ENCODE measurements around the gene ASGR2.

The ASGR2 gene

DNA sequence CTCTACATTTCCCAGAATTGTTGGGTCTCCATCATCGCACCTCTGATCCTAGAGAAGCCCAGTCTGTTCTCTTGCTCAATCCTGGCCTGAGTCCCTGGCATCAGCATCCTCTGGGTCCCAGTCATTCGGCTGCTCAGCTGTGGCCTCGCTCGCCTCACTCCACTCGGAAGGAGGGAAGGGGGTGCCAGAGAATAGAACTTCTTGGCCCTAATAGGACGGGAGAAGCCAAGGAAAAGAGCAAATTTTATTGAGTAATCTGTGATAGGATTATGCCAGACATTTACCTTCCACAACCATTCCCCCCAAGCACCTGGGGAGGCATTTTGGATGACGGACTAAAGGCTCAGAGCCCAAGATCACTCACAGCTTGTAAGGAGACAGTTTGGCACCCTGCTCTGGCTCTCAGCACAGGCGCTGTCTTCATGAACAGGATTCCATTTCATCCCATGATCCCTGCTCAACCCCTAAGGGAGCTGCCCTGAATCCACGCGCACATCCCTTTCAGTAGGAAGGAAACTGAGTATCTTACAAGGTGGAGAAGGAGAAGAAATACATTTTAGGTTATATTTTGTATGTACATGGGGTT lies 34.1 kb downstream of the ASGR2 start:
- DNase-seq (ENCODE audit: low read depth) = no peak
- H3K4me3 ChIP-seq (replicated peaks; ENCODE audit: low read depth, low read length) = no peak overlapping the region
- TF ChIP-seq, protein P1, sequence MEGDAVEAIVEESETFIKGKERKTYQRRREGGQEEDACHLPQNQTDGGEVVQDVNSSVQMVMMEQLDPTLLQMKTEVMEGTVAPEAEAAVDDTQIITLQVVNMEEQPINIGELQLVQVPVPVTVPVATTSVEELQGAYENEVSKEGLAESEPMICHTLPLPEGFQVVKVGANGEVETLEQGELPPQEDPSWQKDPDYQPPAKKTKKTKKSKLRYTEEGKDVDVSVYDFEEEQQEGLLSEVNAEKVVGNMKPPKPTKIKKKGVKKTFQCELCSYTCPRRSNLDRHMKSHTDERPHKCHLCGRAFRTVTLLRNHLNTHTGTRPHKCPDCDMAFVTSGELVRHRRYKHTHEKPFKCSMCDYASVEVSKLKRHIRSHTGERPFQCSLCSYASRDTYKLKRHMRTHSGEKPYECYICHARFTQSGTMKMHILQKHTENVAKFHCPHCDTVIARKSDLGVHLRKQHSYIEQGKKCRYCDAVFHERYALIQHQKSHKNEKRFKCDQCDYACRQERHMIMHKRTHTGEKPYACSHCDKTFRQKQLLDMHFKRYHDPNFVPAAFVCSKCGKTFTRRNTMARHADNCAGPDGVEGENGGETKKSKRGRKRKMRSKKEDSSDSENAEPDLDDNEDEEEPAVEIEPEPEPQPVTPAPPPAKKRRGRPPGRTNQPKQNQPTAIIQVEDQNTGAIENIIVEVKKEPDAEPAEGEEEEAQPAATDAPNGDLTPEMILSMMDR (IDR thresholded peaks at IDR 0.05; ENCODE audit: low read length, missing control alignments) = no peak

DNA sequence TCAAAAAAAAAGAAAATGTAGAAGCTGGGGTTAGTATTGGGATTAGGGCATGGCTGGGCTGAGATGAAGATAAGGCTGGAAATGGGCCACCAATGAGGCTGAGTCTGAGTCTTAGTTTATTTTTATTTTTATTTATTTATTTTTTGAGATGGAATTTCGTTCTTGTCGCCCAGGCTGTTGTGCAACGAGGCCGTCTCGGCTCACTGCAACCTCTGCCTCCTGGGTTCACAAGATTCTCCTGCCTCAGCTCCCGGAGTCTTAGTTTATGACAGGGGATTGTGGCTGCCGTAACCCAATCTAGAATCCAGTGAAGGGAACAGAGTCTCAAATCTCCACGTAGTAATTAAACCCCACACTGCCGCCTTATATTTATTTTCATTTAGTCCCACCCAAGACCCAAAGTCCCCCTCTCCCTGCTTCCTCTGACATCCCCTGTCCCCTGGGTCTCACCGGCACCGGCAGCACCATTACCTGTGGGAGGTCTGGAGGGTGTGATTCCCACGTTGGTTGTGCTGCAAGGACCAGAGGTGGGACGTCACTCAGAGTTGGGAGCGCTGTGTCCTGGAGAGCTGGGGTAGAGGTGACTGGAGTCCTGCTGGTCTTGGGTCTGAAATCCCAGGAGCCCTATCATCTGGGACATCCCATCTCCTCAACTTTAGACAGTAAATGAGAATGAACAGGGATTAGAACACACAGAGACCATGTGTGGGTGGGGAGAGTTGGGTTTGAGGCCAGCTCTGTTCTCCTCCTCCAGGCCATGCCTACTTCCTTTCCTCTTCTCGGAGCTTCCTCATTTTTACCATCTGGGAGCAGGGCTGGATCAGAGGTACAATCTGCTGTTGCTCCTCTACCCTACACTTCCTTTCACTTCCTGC lies 34.8 kb downstream of the ASGR2 start, which contains the start of gene CLEC10A:
CLEC10A (minus strand) TSS at position 671 of the 875 bp plus-strand sequence. CDS start 1,439 bp downstream, outside the sequence.
- TF ChIP-seq, protein P1 (IDR thresholded peaks at IDR 0.05; ENCODE audit: low read length, missing control alignments) = no peak
- H3K4me3 ChIP-seq (replicated peaks; ENCODE audit: low read depth, low read length) = no peak within 1 kb of the TSS
- DNase-seq (ENCODE audit: low read depth) = no peak

DNA sequence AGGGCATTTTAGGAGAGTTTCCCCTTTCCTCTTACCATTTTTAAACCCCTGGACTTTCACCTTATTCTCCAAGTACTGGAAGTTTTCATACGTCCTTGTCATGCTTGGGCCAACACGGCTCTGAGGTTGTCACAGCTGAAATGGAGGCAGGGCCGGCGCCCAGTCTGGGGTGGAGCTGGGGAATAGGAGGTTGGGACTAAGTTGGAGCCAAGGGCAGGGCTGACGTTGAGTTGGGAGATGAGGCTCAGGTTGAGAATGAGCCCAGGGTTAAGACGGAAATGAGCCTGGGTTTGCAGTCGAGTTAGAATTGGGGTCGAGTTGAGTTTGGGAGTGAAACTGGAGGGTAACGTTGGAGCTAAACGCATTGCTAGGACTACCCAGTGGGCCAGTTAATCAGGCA lies 35.9 kb downstream of the ASGR2 start:
- no peak overlapping the region for H3K4me3 ChIP-seq (replicated peaks; ENCODE audit: low read depth, low read length)
- TF ChIP-seq, protein P1 (IDR thresholded peaks at IDR 0.05; ENCODE audit: low read length, missing control alignments) = no peak
- no peak for DNase-seq (ENCODE audit: low read depth)

DNA sequence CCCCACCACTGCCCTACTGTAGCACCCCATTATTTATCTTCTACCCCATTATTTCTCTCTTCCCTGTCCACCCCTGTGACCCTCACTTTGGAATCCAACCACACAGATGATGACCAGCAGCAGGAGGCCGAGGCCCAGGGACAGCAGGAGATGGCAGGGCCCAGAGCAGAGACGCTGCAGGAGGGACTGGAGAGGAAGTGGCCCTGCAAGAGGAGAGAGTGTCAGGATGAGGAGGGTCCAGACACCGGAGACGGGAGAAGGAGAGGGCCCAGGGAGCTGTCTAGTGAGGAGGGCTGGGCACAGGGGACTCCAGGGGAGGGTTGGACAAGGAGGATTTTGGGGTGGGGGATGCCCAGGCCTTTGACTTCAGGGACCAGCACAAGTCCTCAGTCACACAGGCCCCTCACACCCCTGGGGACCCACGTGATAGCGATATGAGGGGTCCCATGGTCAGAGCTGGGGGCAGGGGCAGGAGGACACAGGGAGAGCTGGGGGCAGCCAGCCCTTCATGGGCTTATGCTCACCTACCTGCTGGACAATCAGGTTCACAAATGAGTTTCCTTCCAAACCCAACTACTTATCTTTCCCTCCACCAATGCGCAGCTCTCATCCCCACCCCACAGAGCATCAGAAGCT lies 36.6 kb downstream of the ASGR2 start:
- no peak overlapping the region for H3K4me3 ChIP-seq (replicated peaks; ENCODE audit: low read depth, low read length)
- TF ChIP-seq, protein P1 (IDR thresholded peaks at IDR 0.05; ENCODE audit: low read length, missing control alignments) = no peak
- DNase-seq (ENCODE audit: low read depth) = no peak

DNA sequence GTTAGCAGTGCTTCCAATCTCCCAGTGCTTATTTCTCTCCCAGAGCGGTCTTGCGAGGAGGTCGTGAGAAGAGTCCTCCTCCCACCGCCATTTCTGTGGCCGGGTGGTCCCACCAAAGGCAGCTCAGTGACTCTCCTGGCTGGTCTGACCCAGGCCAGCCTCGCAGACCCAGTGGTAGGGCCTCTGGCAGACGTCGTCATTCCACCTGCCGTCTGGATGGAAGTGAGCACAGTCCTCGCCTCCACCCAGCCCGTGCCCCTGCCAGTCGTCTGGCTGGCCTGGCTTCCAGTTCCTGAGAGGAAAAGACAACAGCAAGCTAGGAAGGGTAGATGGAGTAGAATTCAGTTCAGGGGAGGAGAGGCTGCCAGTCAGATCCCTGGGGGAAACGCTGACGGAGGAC lies 39.7 kb downstream of the ASGR2 start:
- TF ChIP-seq, protein P1 (IDR thresholded peaks at IDR 0.05; ENCODE audit: low read length, missing control alignments) = no peak
- DNase-seq (ENCODE audit: low read depth) = no peak
- no peak overlapping the region for H3K4me3 ChIP-seq (replicated peaks; ENCODE audit: low read depth, low read length)

DNA sequence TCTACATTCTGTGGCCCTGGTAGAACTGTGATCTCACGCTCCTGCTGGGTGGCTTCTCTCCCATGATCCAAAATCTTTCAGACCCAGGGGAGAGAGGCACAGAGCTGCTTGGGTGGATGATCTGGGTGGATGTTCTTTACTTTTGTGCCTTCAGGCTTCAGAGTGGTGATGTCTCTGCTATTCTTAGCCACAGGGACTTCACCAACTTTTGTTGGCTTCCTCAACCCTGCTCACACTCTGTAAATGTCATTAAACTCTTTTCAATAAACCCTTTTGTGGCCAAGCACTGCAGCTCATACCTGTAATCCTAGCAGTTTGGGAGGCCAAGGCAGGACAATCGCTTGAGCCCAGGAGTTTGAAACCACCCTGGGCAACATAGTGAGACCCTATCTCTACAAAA lies 42.2 kb downstream of the ASGR2 start:
- no peak overlapping the region for H3K4me3 ChIP-seq (replicated peaks; ENCODE audit: low read depth, low read length)
- no peak for DNase-seq (ENCODE audit: low read depth)
- TF ChIP-seq, protein P1 (IDR thresholded peaks at IDR 0.05; ENCODE audit: low read length, missing control alignments) = no peak
